ENCODE measurements around the gene SEC23A. TPM values are rescaled to one million over a fixed set of nuclear protein-coding genes. Genes with fewer than 3 reads are reported as not detected.

Gene SEC23A
- total and polyA plus RNA-seq, 2 donors (not counting 1 experiment from before 2014, with no cell fraction given) = 13.2 to 52.3 TPM

- no peak overlapping the region for H3K27ac Mint-ChIP-seq
- whole genome bisulfite sequencing (ENCODE audit: insufficient coverage) = 68% methylated on average over 2 of the region's 4 CpGs
These were observed 96.2 kb downstream of the SEC23A start for GRCh38 chr14:39006721-39007410.

More at GRCh38 chr14:39006721-39007410, 96.2 kb downstream of the SEC23A start:
- POLR2A ChIA-PET = no interaction called here
- H3K9ac ChIP-seq (ENCODE audit: low read length) = no peak overlapping the region
- DNase-seq (no peak), ATAC-seq (ENCODE audit: low read depth) (no peak)
- H3K36me3 ChIP-seq (replicated peaks in 1 of 2; ENCODE audit: control extremely low read depth in 1 of 2, control insufficient read depth in 1 of 2, extremely low read depth in 1 of 2, insufficient read depth in 2 of 2, low read length in 1 of 2) = no peaks in the 10 kb centered on the region
- H3K27me3 ChIP-seq (replicated peaks in 1 of 4; ENCODE audit: control extremely low read depth in 1 of 4, control insufficient read depth in 3 of 4, insufficient read depth in 4 of 4, low read length in 3 of 4) = no peaks in the 10 kb centered on the region
- H3K4me3 Mint-ChIP-seq = no peak overlapping the region
- H3K4me1 Mint-ChIP-seq = no peaks in the 10 kb centered on the region
- CTCF ChIA-PET = interaction anchor here (0.6 kb wide), 1 partner anchor 33 kb away, joined by 5 read pairs; no protein-coding TSS in a partner anchor
- no peaks in the 10 kb centered on the region for H4K20me1 ChIP-seq (ENCODE audit: control insufficient read depth, insufficient read depth, low read length, poor library complexity, severe bottlenecking)
- no peak for TF ChIP-seq CTCF (IDR thresholded peaks at IDR 0.05)
- no peak for TF ChIP-seq EZH2 (IDR thresholded peaks at IDR 0.05; ENCODE audit: borderline replicate concordance, insufficient read depth, low read depth, low read length, poor library complexity, severe bottlenecking)
- no peaks in the 10 kb centered on the region for H3K9me3 Mint-ChIP-seq (ENCODE audit: insufficient read depth)
- no peaks in the 10 kb centered on the region for H3K4me1 ChIP-seq (ENCODE audit: control insufficient read depth in 2 of 2, insufficient read depth in 2 of 2, low read length in 2 of 2)
- no peak overlapping the region for H2AFZ ChIP-seq (ENCODE audit: insufficient read depth, low read depth, low read length, poor library complexity, severe bottlenecking)
- H3K9me3 ChIP-seq (ENCODE audit: control extremely low read depth in 1 of 3, control insufficient read depth in 2 of 3, insufficient read depth in 1 of 3, low read length in 2 of 3) = no peaks in the 10 kb centered on the region
- no peaks in the 10 kb centered on the region for H3K79me2 ChIP-seq (ENCODE audit: control insufficient read depth, insufficient read depth, low read length)
- H3K4me3 ChIP-seq (ENCODE audit: control extremely low read depth in 1 of 5, extremely low read depth in 1 of 5, insufficient read depth in 1 of 5, low read depth in 2 of 5, low read length in 4 of 5) = no peak overlapping the region
- H3K4me2 ChIP-seq (replicated peaks; ENCODE audit: low read depth, low read length, poor library complexity, severe bottlenecking) = no peak overlapping the region
- intact Hi-C loops (cut with micrococcal nuclease) = no loop called here
- H3K27me3 Mint-ChIP-seq = peaks cover 6% of the 10 kb centered on the region
- H3K27ac ChIP-seq (ENCODE audit: low read length in 2 of 2) = no peak overlapping the region

Measured in B cell (primary cell).